ENCODE measurements around the gene CACNA1H.
"Not testable (repeated sequence)": the region's sequence is repeated elsewhere in the genome, so short reads cannot be mapped to it uniquely, and the experiment has no call there.

Gene CACNA1H

DNA sequence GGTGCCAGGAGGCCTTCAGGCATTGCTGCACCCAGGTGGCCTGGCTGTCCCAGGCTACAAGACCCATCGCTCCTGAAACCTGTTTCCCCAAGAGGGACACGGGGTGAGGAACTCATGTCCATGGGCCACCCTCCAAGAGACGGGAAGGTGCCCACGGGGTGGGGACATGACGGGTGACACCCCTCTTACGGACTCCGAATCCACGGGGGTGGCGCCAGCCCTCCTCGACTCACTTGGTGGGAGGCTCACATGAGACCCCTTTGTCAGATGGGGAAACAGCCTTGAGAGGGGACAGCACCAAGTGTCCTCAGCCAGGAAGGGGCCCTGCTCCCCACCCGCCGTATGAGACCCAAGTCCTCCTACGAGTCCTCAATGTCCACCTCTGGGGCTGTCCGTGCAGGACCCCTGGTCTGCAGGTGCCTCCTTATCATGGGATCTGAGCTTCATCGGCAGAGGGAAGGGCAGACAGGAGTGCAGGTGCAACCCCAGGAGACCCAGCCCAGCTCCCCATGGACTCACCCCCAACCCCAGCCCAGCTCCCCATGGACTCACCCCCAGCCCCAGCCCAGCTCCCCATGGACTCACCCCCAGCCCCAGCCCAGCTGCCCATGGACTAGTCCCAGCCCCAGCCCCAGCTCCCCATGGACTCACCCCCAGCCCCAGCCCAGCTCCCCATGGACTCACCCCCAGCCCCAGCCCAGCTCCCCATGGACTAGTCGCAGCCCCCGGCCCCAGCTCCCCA lies 77.7 kb downstream of the CACNA1H start:
- H3K36me3 ChIP-seq (ENCODE audit: insufficient read depth, low read length); H3K9ac ChIP-seq (ENCODE audit: low read depth, low read length); H3K4me3 ChIP-seq (ENCODE audit: low read length); H3K27me3 ChIP-seq (ENCODE audit: control insufficient read depth, insufficient read depth, low read length); H3K4me1 ChIP-seq (ENCODE audit: control insufficient read depth, insufficient read depth, low read length); H3K4me2 ChIP-seq (ENCODE audit: low read length); H3K9me3 ChIP-seq (replicated peaks; ENCODE audit: low read length): not testable (repeated sequence)

DNA sequence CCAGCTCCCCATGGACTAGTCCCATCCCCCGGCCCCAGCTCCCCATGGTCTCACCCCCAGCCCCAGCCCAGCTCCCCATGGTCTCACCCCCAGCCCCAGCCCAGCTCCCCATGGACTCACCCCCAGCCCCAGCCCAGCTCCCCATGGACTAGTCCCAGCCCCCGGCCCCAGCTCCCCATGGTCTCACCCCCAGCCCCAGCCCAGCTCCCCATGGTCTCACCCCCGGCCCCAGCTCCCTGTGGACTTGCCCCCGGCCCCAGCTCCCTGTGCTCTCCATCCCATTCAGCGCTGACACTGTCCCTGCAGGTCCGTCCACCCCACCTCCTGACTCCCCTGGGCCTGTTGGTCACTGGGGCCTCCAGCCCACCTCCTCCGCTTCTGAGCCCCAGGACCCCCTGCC lies 78.4 kb downstream of the CACNA1H start:
- H3K4me2 ChIP-seq (ENCODE audit: low read length); H3K9me3 ChIP-seq (replicated peaks; ENCODE audit: low read length); H3K9ac ChIP-seq (ENCODE audit: low read depth, low read length); H3K36me3 ChIP-seq (ENCODE audit: insufficient read depth, low read length); H3K27me3 ChIP-seq (ENCODE audit: control insufficient read depth, insufficient read depth, low read length); H3K4me3 ChIP-seq (ENCODE audit: low read length); H3K4me1 ChIP-seq (ENCODE audit: control insufficient read depth, insufficient read depth, low read length): not testable (repeated sequence)

DNA sequence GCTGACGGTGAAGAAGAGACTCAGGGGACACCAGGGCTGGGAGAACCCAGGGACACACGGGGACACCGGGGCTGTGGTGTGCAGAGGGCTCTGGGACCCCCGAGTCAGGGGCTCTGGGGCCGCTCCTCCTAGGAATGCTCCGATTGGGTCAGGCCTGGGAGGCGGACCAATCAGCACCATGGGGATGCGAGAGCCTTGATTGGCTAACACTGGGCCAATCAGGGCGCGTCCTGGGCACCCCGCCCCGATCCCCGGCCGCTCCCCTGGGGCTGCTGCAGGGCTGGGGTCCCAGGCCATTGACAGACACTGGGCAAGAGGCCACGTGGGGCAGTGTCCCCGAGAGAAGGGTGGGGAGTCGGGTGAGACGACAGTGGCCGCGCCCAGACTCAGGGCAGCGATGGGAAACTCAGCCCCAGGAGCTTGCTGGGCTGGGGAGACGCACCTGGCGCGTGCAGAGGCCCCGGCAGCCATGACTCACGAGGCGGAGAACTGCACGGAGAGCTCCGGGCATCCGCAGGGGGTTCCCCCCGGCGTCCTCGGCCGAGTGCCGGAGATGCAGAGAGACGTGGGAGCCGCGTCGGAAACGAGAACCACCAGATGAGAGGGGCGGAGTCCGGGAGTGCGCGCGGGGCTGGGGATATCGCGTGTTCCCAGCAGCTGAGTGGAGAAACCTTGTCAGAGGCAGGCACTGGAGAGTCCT lies 79.3 kb downstream of the CACNA1H start:
- H3K27me3 ChIP-seq (ENCODE audit: control insufficient read depth, insufficient read depth, low read length); H3K36me3 ChIP-seq (ENCODE audit: insufficient read depth, low read length); H3K4me3 ChIP-seq (ENCODE audit: low read length); H3K4me1 ChIP-seq (ENCODE audit: control insufficient read depth, insufficient read depth, low read length); H3K9ac ChIP-seq (ENCODE audit: low read depth, low read length); H3K4me2 ChIP-seq (ENCODE audit: low read length); H3K9me3 ChIP-seq (replicated peaks; ENCODE audit: low read length): not testable (repeated sequence)

DNA sequence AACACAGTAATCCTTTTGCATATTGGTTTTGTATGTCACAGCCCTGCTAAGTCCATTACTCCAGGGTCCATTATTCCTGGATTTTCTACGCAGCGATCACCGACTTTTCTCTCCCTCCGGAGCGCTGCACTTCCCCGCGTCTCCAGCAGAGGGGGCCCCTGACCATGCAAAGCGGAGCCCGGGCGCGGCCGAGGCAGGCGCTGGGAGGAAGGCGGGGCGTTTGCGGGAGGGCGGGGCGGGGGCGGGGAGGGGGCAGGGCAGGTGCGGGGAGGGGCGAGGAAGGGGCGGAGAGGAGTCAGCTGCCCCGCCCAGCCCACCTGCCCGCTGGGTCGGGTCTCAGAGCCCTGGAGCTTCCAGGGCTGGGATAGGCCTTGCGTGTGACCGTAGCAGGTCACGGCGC lies 83.8 kb downstream of the CACNA1H start:
- not testable (repeated sequence) for H3K4me2 ChIP-seq (ENCODE audit: low read length); H3K4me3 ChIP-seq (ENCODE audit: low read length); H3K36me3 ChIP-seq (ENCODE audit: insufficient read depth, low read length); H3K27me3 ChIP-seq (ENCODE audit: control insufficient read depth, insufficient read depth, low read length); H3K9ac ChIP-seq (ENCODE audit: low read depth, low read length); H3K4me1 ChIP-seq (ENCODE audit: control insufficient read depth, insufficient read depth, low read length); H3K9me3 ChIP-seq (replicated peaks; ENCODE audit: low read length)

DNA sequence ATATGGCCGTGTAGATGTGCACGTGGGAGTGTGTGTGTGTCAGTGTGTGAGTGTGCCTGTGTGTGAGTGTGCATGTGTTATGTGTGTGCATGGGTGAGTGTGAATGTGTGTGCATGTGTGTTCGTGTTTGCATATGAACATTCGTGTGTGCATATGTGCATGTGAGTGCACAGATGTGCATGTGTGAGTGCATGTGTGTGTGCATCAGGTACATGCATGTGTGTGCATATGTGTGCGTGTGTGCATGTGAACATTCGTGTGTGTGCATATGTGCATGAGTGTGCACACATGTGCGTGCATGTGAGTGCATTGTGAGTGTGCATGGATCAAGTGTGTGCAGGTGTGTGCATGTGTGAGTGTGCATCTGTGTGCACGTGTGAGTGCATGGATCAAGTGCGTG lies 85.1 kb downstream of the CACNA1H start:
- H3K4me1 ChIP-seq (ENCODE audit: control insufficient read depth, insufficient read depth, low read length), result no peaks in the 10 kb centered on the region
- no peak overlapping the region for H3K4me3 ChIP-seq (ENCODE audit: low read length)
- no peak overlapping the region for H3K9ac ChIP-seq (ENCODE audit: low read depth, low read length)
- H3K9me3 ChIP-seq (replicated peaks; ENCODE audit: low read length), result no peaks in the 10 kb centered on the region
- no peaks in the 10 kb centered on the region for H3K27me3 ChIP-seq (ENCODE audit: control insufficient read depth, insufficient read depth, low read length)
- H3K36me3 ChIP-seq (ENCODE audit: insufficient read depth, low read length), result no peaks in the 10 kb centered on the region
- H3K4me2 ChIP-seq (ENCODE audit: low read length), result no peak overlapping the region

DNA sequence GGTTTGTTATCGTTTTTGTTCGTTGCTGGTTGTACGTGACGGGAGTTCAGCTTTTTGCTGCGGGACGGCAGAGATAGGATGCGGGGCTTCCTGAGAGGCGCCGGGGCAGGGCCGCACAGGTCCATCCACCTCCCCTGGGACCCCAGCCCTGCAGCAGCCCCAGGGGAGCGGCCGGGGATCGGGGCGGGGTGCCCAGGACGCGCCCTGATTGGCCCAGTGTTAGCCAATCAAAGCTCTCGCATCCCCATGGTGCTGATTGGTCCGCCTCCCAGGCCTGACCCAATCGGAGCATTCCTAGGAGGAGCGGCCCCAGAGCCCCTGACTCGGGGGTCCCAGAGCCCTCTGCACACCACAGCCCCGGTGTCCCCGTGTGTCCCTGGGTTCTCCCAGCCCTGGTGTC lies 86.0 kb downstream of the CACNA1H start:
- H3K36me3 ChIP-seq (ENCODE audit: insufficient read depth, low read length); H3K9ac ChIP-seq (ENCODE audit: low read depth, low read length); H3K9me3 ChIP-seq (replicated peaks; ENCODE audit: low read length); H3K4me2 ChIP-seq (ENCODE audit: low read length); H3K4me1 ChIP-seq (ENCODE audit: control insufficient read depth, insufficient read depth, low read length); H3K4me3 ChIP-seq (ENCODE audit: low read length); H3K27me3 ChIP-seq (ENCODE audit: control insufficient read depth, insufficient read depth, low read length): not testable (repeated sequence)

DNA sequence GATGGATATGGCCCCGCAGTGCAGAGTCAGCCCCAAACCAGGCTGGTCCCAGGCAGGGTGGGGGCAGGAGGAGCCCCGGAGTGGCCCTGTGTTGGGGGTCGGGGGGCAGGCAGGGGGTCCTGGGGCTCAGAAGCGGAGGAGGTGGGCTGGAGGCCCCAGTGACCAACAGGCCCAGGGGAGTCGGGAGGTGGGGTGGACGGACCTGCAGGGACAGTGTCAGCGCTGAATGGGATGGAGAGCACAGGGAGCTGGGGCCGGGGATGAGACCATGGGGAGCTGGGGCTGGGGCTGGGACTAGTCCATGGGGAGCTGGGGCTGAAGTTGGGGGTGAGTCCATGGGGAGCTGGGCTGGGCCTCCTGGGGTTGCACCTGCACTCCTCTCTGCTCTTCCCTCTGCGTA lies 86.7 kb downstream of the CACNA1H start:
- not testable (repeated sequence) for H3K27me3 ChIP-seq (ENCODE audit: control insufficient read depth, insufficient read depth, low read length); H3K4me2 ChIP-seq (ENCODE audit: low read length); H3K9ac ChIP-seq (ENCODE audit: low read depth, low read length); H3K4me3 ChIP-seq (ENCODE audit: low read length); H3K36me3 ChIP-seq (ENCODE audit: insufficient read depth, low read length); H3K4me1 ChIP-seq (ENCODE audit: control insufficient read depth, insufficient read depth, low read length); H3K9me3 ChIP-seq (replicated peaks; ENCODE audit: low read length)

DNA sequence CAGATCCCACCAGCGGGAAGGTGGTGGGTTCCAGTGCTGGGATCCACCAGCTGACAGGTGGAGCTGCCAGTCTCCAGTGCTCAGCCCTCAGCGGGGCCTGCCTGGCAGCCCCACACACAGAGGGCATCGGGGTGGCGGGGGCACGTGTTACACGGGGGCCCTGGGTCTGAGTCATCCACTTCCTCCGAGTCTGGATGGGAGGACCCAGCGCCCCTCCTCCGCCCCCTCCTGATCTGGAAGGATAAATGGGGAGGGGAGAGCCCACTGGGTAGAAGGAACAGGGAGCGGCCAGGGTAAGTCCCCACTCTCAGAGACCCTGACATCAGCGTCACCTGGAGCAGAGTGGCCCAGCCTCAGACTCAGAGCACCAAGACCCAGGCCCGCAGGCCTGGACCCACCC lies 87.5 kb downstream of the CACNA1H start, which contains the start of gene TPSAB1:
Gene TPSAB1 (plus strand): TSS at position 270 of the 400 bp plus-strand sequence. CDS start 234 bp downstream, outside the sequence.
- H3K9ac ChIP-seq (ENCODE audit: low read depth, low read length); H3K4me2 ChIP-seq (ENCODE audit: low read length); H3K27me3 ChIP-seq (ENCODE audit: control insufficient read depth, insufficient read depth, low read length); H3K4me3 ChIP-seq (ENCODE audit: low read length); H3K9me3 ChIP-seq (replicated peaks; ENCODE audit: low read length); H3K36me3 ChIP-seq (ENCODE audit: insufficient read depth, low read length); H3K4me1 ChIP-seq (ENCODE audit: control insufficient read depth, insufficient read depth, low read length): not testable (repeated sequence)

DNA sequence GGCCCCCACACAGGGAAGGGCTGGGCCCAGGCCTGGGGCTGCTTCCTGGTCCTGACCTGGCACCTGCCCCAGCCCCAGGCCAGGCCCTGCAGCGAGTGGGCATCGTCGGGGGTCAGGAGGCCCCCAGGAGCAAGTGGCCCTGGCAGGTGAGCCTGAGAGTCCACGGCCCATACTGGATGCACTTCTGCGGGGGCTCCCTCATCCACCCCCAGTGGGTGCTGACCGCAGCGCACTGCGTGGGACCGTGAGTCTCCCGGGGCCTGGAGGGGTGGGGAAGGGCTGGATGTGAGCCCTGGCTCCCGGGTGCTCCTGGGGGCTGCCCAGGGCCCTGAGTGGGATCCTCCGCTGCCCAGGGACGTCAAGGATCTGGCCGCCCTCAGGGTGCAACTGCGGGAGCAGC lies 88.2 kb downstream of the CACNA1H start:
- H3K4me3 ChIP-seq (ENCODE audit: low read length); H3K27me3 ChIP-seq (ENCODE audit: control insufficient read depth, insufficient read depth, low read length); H3K4me1 ChIP-seq (ENCODE audit: control insufficient read depth, insufficient read depth, low read length); H3K4me2 ChIP-seq (ENCODE audit: low read length); H3K9ac ChIP-seq (ENCODE audit: low read depth, low read length); H3K36me3 ChIP-seq (ENCODE audit: insufficient read depth, low read length); H3K9me3 ChIP-seq (replicated peaks; ENCODE audit: low read length): not testable (repeated sequence)

DNA sequence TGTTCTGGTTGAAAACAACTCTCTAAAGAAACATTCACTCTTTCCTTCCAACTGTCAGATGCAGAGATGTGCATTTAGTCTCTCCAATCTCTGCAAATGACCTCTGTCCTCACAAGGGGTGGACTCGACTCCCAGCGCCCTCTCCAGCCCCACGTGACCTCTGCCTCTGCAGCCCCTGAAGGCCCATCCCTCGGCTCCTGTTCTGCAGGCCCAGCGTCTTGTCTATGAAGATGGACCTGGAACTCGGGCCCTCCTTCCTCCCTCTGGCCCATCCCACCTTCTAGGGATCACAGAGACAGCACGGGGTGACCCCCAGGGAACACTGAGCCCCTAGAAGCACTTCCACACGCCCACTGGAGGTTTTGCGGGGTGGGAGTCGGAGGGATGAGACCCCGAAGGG lies 90.5 kb downstream of the CACNA1H start:
- H3K27me3 ChIP-seq (ENCODE audit: control insufficient read depth, insufficient read depth, low read length), result peaks cover 20% of the 10 kb centered on the region
- H3K4me1 ChIP-seq (ENCODE audit: control insufficient read depth, insufficient read depth, low read length); H3K4me3 ChIP-seq (ENCODE audit: low read length); H3K36me3 ChIP-seq (ENCODE audit: insufficient read depth, low read length); H3K4me2 ChIP-seq (ENCODE audit: low read length); H3K9ac ChIP-seq (ENCODE audit: low read depth, low read length); H3K9me3 ChIP-seq (replicated peaks; ENCODE audit: low read length): not testable (repeated sequence)

DNA sequence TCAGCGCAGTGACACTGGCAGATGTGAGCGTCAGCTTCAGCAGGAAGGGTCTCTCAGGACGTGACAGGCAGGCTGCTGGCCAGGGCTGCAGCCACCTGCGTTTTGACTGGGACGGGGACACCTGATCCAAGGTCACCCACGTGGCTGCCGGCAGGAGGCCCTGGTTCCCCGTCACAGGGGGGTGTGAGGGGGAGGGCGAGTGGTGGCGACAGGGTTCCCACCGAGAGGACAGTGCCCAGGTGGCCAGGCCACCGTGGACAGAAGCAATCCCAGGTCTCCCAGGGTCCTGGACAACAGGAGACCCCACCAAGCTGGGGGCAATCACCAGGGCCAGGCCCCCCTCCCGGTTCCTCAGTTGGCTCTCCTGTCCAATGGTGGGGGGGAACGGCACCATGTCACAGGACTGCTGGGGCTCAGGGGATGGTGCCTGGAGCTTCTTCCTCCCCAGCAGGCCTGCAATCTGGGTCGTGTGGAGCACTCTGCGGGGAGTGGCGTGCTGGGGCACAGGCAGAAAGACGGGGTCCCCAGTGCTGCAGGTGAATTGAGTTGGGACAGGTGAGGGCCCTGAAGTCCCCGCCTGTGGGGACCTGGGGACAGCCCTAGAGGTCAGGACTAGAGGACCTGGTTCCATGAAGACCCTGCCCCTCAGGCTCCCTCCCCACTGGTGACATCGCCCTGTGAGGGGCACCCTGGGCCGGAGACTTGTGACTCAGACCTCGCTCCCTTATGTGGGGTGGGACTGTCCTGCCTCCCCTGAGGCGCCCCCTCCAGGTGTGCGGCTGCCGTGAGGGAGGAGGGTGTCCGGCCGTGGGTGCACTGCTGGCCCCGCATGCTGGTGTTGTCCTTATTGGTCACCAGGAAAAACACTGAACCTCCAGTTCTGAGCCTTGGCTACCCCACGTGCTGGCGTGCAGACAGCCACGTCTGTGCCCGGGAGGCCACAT lies 91.3 kb downstream of the CACNA1H start:
- H3K9ac ChIP-seq (ENCODE audit: low read depth, low read length); H3K4me3 ChIP-seq (ENCODE audit: low read length); H3K4me2 ChIP-seq (ENCODE audit: low read length); H3K9me3 ChIP-seq (replicated peaks; ENCODE audit: low read length); H3K4me1 ChIP-seq (ENCODE audit: control insufficient read depth, insufficient read depth, low read length); H3K36me3 ChIP-seq (ENCODE audit: insufficient read depth, low read length): not testable (repeated sequence)
- peaks cover 20% of the 10 kb centered on the region for H3K27me3 ChIP-seq (ENCODE audit: control insufficient read depth, insufficient read depth, low read length)
